Astrocyte (in vitro differentiated cells and primary cell): ENCODE data around the gene TEX10.

Experiments used
- CTCF ChIP-seq: IDR thresholded peaks from 2 replicates; pipeline ENCODE4 v1.5.1; 2011; ENCODE audit warnings: low read depth, mild to moderate bottlenecking, inconsistent platforms, low read length, moderate library complexity; ENCODE audit not compliant: insufficient read depth
- EZH2 ChIP-seq: IDR thresholded peaks from 2 replicates; pipeline ENCODE4 v1.6.1; 2012; ENCODE audit warnings: mild to moderate bottlenecking, low read length, inconsistent platforms; ENCODE audit not compliant: insufficient read depth

GRCh38 chr9:100352727-100353505, at the start of gene TEX10:
- TF ChIP-seq CTCF (no peak), EZH2 (no peak)
